Midbrain (tissue), 1 donor: ENCODE results near the gene SPRR1A.
A peak's percentile ranks its signal among the peaks of the same experiment; 100 is the strongest.

Source experiments
- DNase-seq: peaks from one replicate; lab custom pipeline; 2025; lab: John Stamatoyannopoulos, UW

Gene SPRR1A

GRCh38 chr1:153030895-153031294 lies 47.0 kb downstream of the SPRR1A start, which contains the start of gene SPRR1B:
Gene SPRR1B, plus strand, starts transcription at chr1:153031203. Its CDS starts 1,143 bp downstream, at chr1:153032346.
- DNase-seq: no peak

- no peak for DNase-seq
Observed at GRCh38 chr1:153032073-153032472, 48.2 kb downstream of the SPRR1A start.

GRCh38 chr1:153032677-153033308 lies 48.9 kb downstream of the SPRR1A start:
- DNase-seq: peak; percentile 3

- DNase-seq: no peak
Observed at GRCh38 chr1:153035211-153035610, 51.3 kb downstream of the SPRR1A start.
